Hepatocyte (in vitro differentiated cells): ENCODE results near the gene ZNF148.

Experiments
- EZH2 ChIP-seq: fragments of 200-600 bp; sonication (generic); IDR thresholded peaks from 2 replicates; pipeline ENCODE4 v1.6.1; 2016; ENCODE audit warnings: antibody characterized with exemption, mild to moderate bottlenecking, borderline replicate concordance
- TF ChIP-seq, protein P1 (sequence below): fragments of 200-600 bp; sonication (generic); IDR thresholded peaks from 2 replicates; pipeline ENCODE4 v1.5.1; 2016; ENCODE audit warnings: antibody characterized with exemption, mild to moderate bottlenecking; ENCODE audit not compliant: poor library complexity

DNA sequence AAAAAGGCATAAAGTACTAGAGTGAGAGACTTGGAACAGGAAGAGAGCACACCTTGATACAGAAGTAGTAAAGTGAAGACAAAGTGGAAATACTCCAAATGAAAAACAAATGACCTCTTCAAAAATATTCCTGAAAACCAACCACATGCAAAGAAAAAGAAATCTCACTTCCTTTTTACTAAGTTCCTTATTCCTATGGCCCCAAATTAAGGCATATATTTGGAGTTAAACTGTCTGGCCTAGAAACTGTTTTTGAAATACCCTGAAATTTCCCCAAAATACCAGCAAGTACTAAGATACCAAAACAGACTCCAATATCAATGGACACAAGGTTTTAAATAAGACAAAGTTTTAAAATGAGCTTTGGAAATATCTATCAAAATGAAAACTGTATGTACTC is 58.2 kb downstream of the ZNF148 start:
- TF ChIP-seq, protein P1, sequence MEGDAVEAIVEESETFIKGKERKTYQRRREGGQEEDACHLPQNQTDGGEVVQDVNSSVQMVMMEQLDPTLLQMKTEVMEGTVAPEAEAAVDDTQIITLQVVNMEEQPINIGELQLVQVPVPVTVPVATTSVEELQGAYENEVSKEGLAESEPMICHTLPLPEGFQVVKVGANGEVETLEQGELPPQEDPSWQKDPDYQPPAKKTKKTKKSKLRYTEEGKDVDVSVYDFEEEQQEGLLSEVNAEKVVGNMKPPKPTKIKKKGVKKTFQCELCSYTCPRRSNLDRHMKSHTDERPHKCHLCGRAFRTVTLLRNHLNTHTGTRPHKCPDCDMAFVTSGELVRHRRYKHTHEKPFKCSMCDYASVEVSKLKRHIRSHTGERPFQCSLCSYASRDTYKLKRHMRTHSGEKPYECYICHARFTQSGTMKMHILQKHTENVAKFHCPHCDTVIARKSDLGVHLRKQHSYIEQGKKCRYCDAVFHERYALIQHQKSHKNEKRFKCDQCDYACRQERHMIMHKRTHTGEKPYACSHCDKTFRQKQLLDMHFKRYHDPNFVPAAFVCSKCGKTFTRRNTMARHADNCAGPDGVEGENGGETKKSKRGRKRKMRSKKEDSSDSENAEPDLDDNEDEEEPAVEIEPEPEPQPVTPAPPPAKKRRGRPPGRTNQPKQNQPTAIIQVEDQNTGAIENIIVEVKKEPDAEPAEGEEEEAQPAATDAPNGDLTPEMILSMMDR = no peak
- no peak for TF ChIP-seq EZH2
